ENCODE measurements around the gene CCDC195. TPM values are rescaled to one million over a fixed set of nuclear protein-coding genes. Genes with fewer than 3 reads are reported as not detected.

CCDC195 gene
- polyA plus RNA-seq, 2 of the 4 experiments (the other 2 are of a cell fraction), result not detected

DNA sequence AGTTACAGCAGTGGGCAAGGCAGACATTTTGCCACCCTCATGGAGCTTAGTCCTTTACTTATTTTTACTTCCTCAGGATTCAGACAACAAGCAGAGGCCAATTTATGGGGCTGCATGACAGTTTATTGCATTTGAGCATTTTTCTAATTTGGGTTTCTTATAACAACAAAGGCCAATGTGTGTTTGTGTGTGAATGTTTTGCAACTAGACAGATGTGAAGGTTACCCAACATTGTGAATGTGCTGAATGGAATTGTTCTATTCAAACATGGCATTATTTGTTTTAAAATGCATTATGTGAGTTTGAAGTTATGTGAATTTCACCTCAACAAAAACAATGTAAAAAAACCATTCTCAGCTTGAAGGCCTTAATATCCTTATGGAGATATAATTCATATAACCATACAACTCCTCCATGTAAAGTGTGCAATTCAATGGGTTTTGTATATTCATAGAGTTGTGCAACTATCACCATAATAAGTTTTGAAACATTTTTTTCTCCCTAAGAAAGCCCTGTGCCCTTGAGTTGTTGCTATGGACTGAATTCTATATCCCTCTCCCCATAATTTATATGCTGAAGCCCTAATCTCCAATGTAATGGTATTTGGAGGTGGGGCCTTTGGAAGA lies 57.3 kb downstream of the CCDC195 start:
- POLR2A ChIA-PET, result no interaction called here
- Histone ChIP-seq H3K4me2 (no peak overlapping the region), H3K9me3 (peaks cover 25% of the 10 kb centered on the region; the same call in 2 of the 3 replicates), H3K4me3 (no peak overlapping the region), H3K27ac (no peak overlapping the region), H3K4me1 (no peaks in the 10 kb centered on the region)
- ATAC-seq (no peak), FAIRE-seq (no peak), DNase-seq (ENCODE audit: low read depth in 1 of 2, low spot score in 1 of 2) (no peak)
- CTCF ChIA-PET, result interaction anchor here (0.6 to 1.5 kb wide), 4 partner anchors 9 to 20 kb away, joined by 3 to 4 read pairs (median 3); no protein-coding TSS in a partner anchor
- TF ChIP-seq CEBPB (IDR thresholded peaks at IDR 0.05) (peak in 1 of 2 experiments; percentile 37; a peak in 1 of 4 replicates), KDM5A (IDR thresholded peaks at IDR 0.05) (no peak)

DNA sequence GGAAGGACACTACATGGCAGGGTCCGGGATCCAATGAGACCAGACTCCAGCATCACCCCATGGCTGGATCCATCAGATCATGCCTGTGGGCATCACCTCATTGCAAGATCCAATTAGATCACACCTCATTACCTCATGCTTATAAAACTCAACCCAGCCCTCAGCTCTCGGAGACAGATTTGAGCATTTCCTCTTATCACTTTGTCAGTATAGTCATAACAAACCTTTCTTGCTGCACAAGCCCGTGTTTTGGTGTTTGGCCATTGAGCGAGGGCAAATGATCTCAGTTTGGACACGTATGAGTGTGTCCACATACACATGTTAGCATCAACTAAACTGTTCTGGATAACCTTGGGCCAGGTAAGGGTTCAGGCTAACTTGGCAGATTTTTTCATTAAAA lies 58.8 kb downstream of the CCDC195 start:
- DNase-seq (ENCODE audit: low read depth in 1 of 2, low spot score in 1 of 2), result no peak
- no peak for FAIRE-seq
- POLR2A ChIA-PET, result no interaction called here
- no peak overlapping the region for H3K4me3 ChIP-seq
- peaks cover 11% of the 10 kb centered on the region; the same call in 2 of the 3 replicates for H3K9me3 ChIP-seq
- no peaks in the 10 kb centered on the region for H3K4me1 ChIP-seq
- ATAC-seq, result no peak
- WGBS (ENCODE audit: missing lambda C conversion rate), result 67% methylated on average over 5 of the region's 5 CpGs
- no peak for TF ChIP-seq RCOR1 (IDR thresholded peaks at IDR 0.05; ENCODE audit: low read depth, low read length)
- TF ChIP-seq ZFP36 (IDR thresholded peaks at IDR 0.05; ENCODE audit: borderline replicate concordance, partially characterized antibody), result no peak
- no peak for TF ChIP-seq ESRRA (IDR thresholded peaks at IDR 0.05; ENCODE audit: borderline replicate concordance, low read length)
- TF ChIP-seq POLR2AphosphoS2 (conservative IDR thresholded peaks at IDR 0.05; ENCODE audit: low read length), result no peak
- no peak for TF ChIP-seq PHF8 (IDR thresholded peaks at IDR 0.05; ENCODE audit: borderline replicate concordance, low read depth)
- TF ChIP-seq MAZ (IDR thresholded peaks at IDR 0.05; ENCODE audit: borderline replicate concordance, low read depth, low read length), result no peak
- TF ChIP-seq ZC3H11A (IDR thresholded peaks at IDR 0.05), result no peak
- TF ChIP-seq HOXB5 (CRISPR knock-in tag; IDR thresholded peaks at IDR 0.05), result no peak
- no peak for TF ChIP-seq KDM1A (IDR thresholded peaks at IDR 0.05; ENCODE audit: low read depth)
- no peak for TF ChIP-seq CEBPB (IDR thresholded peaks at IDR 0.05)
- no peak for TF ChIP-seq KDM5A (IDR thresholded peaks at IDR 0.05)
- TF ChIP-seq RFX5 (IDR thresholded peaks at IDR 0.05), result no peak
- TF ChIP-seq NPAS2 (CRISPR knock-in tag; IDR thresholded peaks at IDR 0.05; ENCODE audit: borderline replicate concordance), result no peak
- TF ChIP-seq RARB (CRISPR knock-in tag; IDR thresholded peaks at IDR 0.05), result no peak
- CTCF ChIA-PET, result interaction anchor here (1.5 kb wide), 1 partner anchor 11 kb away, joined by 4 read pairs; no protein-coding TSS in a partner anchor
- no peak overlapping the region for H3K4me2 ChIP-seq
- no peak overlapping the region for H3K27ac ChIP-seq

DNA sequence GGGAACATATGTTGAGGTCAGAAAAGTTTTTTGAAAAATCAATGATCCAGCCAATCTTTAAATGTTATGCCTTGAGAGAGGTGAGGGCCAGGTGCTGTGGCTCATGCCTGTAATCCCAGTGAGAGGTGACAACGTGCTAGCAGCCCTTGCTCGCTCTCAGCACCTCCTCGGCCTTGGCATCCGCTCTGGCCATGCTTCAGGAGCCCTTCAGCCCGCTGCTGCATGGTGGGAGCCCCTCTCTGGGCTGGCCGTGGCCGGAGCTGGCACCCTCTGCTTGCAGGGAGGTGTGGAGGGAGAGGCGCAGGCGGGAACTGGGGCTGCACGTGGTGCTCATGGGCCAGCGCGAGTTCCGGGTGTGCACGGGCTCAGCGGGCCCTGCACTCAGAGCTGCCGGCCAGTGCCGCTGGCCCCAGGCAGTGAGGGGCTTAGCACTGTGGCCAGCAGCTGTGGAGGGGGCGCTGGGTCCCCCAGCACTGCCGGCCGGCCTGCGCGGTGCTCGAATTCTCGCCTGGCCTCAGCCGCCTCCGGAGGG lies 61.1 kb downstream of the CCDC195 start:
- H3K4me3 ChIP-seq, result no peak overlapping the region
- TF ChIP-seq, protein P1, sequence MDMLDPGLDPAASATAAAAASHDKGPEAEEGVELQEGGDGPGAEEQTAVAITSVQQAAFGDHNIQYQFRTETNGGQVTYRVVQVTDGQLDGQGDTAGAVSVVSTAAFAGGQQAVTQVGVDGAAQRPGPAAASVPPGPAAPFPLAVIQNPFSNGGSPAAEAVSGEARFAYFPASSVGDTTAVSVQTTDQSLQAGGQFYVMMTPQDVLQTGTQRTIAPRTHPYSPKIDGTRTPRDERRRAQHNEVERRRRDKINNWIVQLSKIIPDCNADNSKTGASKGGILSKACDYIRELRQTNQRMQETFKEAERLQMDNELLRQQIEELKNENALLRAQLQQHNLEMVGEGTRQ (IDR thresholded peaks at IDR 0.05), result no peak
- no peak for TF ChIP-seq CEBPB (IDR thresholded peaks at IDR 0.05)
- no peak for TF ChIP-seq EHMT2 (IDR thresholded peaks at IDR 0.05; ENCODE audit: low read depth)
- TF ChIP-seq ZSCAN20 (CRISPR knock-in tag; IDR thresholded peaks at IDR 0.05), result no peak
- TF ChIP-seq RCOR1 (IDR thresholded peaks at IDR 0.05; ENCODE audit: low read depth, low read length), result no peak
- TF ChIP-seq EP300 (IDR thresholded peaks at IDR 0.05), result no peak
- TF ChIP-seq JUN (IDR thresholded peaks at IDR 0.05), result no peak
- TF ChIP-seq RFX5 (IDR thresholded peaks at IDR 0.05), result no peak
- TF ChIP-seq RAD21 (conservative IDR thresholded peaks at IDR 0.05 in 1 of 2, IDR thresholded peaks at IDR 0.05 in 1 of 2), result no peak
- no peak for TF ChIP-seq MAZ (IDR thresholded peaks at IDR 0.05; ENCODE audit: borderline replicate concordance, low read depth, low read length)
- no peak for TF ChIP-seq POLR2A (IDR thresholded peaks at IDR 0.05; ENCODE audit: low read length)
- no peak for TF ChIP-seq ZFP36 (IDR thresholded peaks at IDR 0.05; ENCODE audit: borderline replicate concordance, partially characterized antibody)
- no peak for TF ChIP-seq TFCP2L1 (CRISPR knock-in tag; IDR thresholded peaks at IDR 0.05)
- no peak for TF ChIP-seq FOSB (CRISPR knock-in tag; IDR thresholded peaks at IDR 0.05)
- no peak for TF ChIP-seq HOXB13 (CRISPR knock-in tag; IDR thresholded peaks at IDR 0.05; ENCODE audit: low read depth)
- no peak for TF ChIP-seq HDAC2 (IDR thresholded peaks at IDR 0.05)
- no peak for TF ChIP-seq NPAS2 (CRISPR knock-in tag; IDR thresholded peaks at IDR 0.05; ENCODE audit: borderline replicate concordance)
- TF ChIP-seq, protein P2, sequence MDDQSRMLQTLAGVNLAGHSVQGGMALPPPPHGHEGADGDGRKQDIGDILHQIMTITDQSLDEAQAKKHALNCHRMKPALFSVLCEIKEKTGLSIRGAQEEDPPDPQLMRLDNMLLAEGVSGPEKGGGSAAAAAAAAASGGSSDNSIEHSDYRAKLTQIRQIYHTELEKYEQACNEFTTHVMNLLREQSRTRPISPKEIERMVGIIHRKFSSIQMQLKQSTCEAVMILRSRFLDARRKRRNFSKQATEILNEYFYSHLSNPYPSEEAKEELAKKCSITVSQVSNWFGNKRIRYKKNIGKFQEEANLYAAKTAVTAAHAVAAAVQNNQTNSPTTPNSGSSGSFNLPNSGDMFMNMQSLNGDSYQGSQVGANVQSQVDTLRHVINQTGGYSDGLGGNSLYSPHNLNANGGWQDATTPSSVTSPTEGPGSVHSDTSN (IDR thresholded peaks at IDR 0.05), result no peak
- no peak for TF ChIP-seq TP53 (CRISPR knock-in tag; IDR thresholded peaks at IDR 0.05)
- no peak for TF ChIP-seq SMC3 (IDR thresholded peaks at IDR 0.05)
- no peaks in the 10 kb centered on the region for H3K4me1 ChIP-seq
- WGBS (ENCODE audit: missing lambda C conversion rate), result 80% methylated on average over 20 of the region's 26 CpGs
- H3K9me3 ChIP-seq, result peaks cover 5% of the 10 kb centered on the region; the same call in 1 of the 3 replicates
- FAIRE-seq (no peak), ATAC-seq (no peak), DNase-seq (ENCODE audit: low read depth in 1 of 2, low spot score in 1 of 2) (no peak)
- no peak overlapping the region for H3K4me2 ChIP-seq
- CTCF ChIA-PET, result interaction anchor here (0.6 to 1.3 kb wide), 4 partner anchors 16 to 300 kb away, joined by 3 to 4 read pairs (median 3); no protein-coding TSS in a partner anchor
- no peak overlapping the region for H3K27ac ChIP-seq
- POLR2A ChIA-PET, result no interaction called here
